IMR-90 (cell line): ENCODE data around the gene RAN. TPM values are rescaled to one million over a fixed set of nuclear protein-coding genes. Genes with fewer than 3 reads are reported as not detected.

ENCODE experiments used
- ATAC-seq: fragments of 200-7000 bp; cut with Tn5 transposase; 2 replicates; pipeline ENCODE4 v1.9.1; 2020; ENCODE audit warnings: low read depth, mild to moderate bottlenecking, moderate library complexity
- BruUV-seq: library from RNA; stranded (reverse); fragments of 400-500 nt; replicated peaks from 2 replicates; lab custom pipeline; 2021; lab: Mats Ljungman, UMichigan
- CTCF ChIA-PET: fragments of 300-600 bp; formaldehyde crosslinking; extraction: SDS; loops from one replicate; lab custom pipeline; 2021; ENCODE audit warnings: antibody characterized with exemption; lab: Yijun Ruan, JAX
- POLR2A ChIA-PET: fragments of 300-600 bp; sonication (Branson Sonifier 250); formaldehyde crosslinking; loops from one replicate; lab custom pipeline; 2022; ENCODE audit warnings: antibody characterized with exemption; ENCODE audit not compliant: unreplicated experiment; lab: Charles Lee
- DNase-seq: peaks from one replicate; pipeline ENCODE4 v3.0.0; 2013
- H2AFZ ChIP-seq: replicated peaks from 2 replicates; pipeline ENCODE3; 2013; ENCODE audit warnings: low read length, mild to moderate bottlenecking; ENCODE audit not compliant: poor library complexity
- H2AK5ac ChIP-seq: 2 replicates; pipeline ENCODE4 v1.6.1; 2013; ENCODE audit warnings: low read depth, low read length, inconsistent platforms
- H2AK9ac ChIP-seq: replicated peaks from 2 replicates; pipeline ENCODE3; 2013; ENCODE audit warnings: mild to moderate bottlenecking, low read depth, low read length, moderate library complexity; ENCODE audit not compliant: poor library complexity
- H2BK120ac ChIP-seq: 2 replicates; pipeline ENCODE4 v1.6.1; 2013; ENCODE audit warnings: low read depth, low read length, inconsistent platforms
- H2BK15ac ChIP-seq: 3 replicates; pipeline ENCODE4 v1.6.1; 2013; ENCODE audit warnings: low read depth, low read length, inconsistent platforms
- H2BK20ac ChIP-seq: 2 replicates; pipeline ENCODE4 v1.6.1; 2013; ENCODE audit warnings: low read depth, mild to moderate bottlenecking, inconsistent platforms, low read length, moderate library complexity
- H2BK5ac ChIP-seq: 2 replicates; pipeline ENCODE4 v1.6.1; 2013; ENCODE audit warnings: mild to moderate bottlenecking, low read depth, low read length, inconsistent platforms; ENCODE audit not compliant: poor library complexity, severe bottlenecking
- H3K14ac ChIP-seq: replicated peaks from 2 replicates; pipeline ENCODE4 v1.6.1; 2013; ENCODE audit warnings: low read depth, low read length, inconsistent platforms
- H3K18ac ChIP-seq: 2 replicates; pipeline ENCODE4 v1.6.1; 2013; ENCODE audit warnings: low read depth, low read length, control low read depth
- H3K23ac ChIP-seq: 2 replicates; pipeline ENCODE4 v1.6.1; 2013; ENCODE audit warnings: low read depth, low read length, inconsistent platforms
- H3K27ac ChIP-seq: 2 replicates; pipeline ENCODE4 v1.5.1; 2013; ENCODE audit warnings: mild to moderate bottlenecking, control low read depth, low read length; ENCODE audit not compliant: insufficient read depth
- H3K27me3 ChIP-seq: 2 replicates; pipeline ENCODE4 v1.6.1; 2013; ENCODE audit warnings: low read length; ENCODE audit not compliant: control insufficient read depth, insufficient read depth
- H3K36me3 ChIP-seq: 2 replicates; pipeline ENCODE4 v1.6.1; 2013; ENCODE audit warnings: low read length, mixed read lengths; ENCODE audit not compliant: control insufficient read depth, insufficient read depth
- H3K4ac ChIP-seq: 2 replicates; pipeline ENCODE4 v1.6.1; 2013; ENCODE audit warnings: low read depth, low read length, inconsistent platforms
- H3K4me1 ChIP-seq: 2 replicates; pipeline ENCODE4 v1.6.1; 2013; ENCODE audit warnings: low read length, mixed read lengths; ENCODE audit not compliant: control insufficient read depth, insufficient read depth
- H3K4me2 ChIP-seq: 2 replicates; pipeline ENCODE4 v1.6.1; 2013; ENCODE audit warnings: low read depth, mild to moderate bottlenecking, control low read depth, low read length, moderate library complexity
- H3K4me3 ChIP-seq: 2 replicates; pipeline ENCODE4 v1.5.1; 2013; ENCODE audit warnings: low read depth, mild to moderate bottlenecking, control low read depth, low read length, moderate library complexity; ENCODE audit not compliant: insufficient read depth
- H3K56ac ChIP-seq: 2 replicates; pipeline ENCODE4 v1.6.1; 2013; ENCODE audit warnings: low read length, inconsistent platforms; ENCODE audit not compliant: insufficient read depth; ENCODE audit errors: extremely low read depth
- H3K79me1 ChIP-seq, 2 experiments: 2 replicates each; pipeline ENCODE4 v1.6.1; 2013; ENCODE audit warnings: low read length in 2 of 2, inconsistent platforms in 1 of 2, low read depth in 1 of 2
- H3K9ac ChIP-seq: 2 replicates; pipeline ENCODE4 v1.6.1; 2013; ENCODE audit warnings: low read depth, low read length, control low read depth
- H3K9me1 ChIP-seq: 2 replicates; pipeline ENCODE4 v1.6.1; 2013; ENCODE audit warnings: low read length, inconsistent platforms; ENCODE audit not compliant: insufficient read depth
- H3K9me3 ChIP-seq: 2 replicates; pipeline ENCODE4 v1.6.1; 2013; ENCODE audit warnings: low read length; ENCODE audit not compliant: control insufficient read depth, insufficient read depth
- H4K20me1 ChIP-seq: 2 replicates; pipeline ENCODE4 v1.6.1; 2013; ENCODE audit warnings: low read length, inconsistent platforms; ENCODE audit not compliant: insufficient read depth
- H4K5ac ChIP-seq: 2 replicates; pipeline ENCODE4 v1.6.1; 2013; ENCODE audit warnings: mild to moderate bottlenecking, low read depth, low read length, control low read depth
- H4K8ac ChIP-seq, 2 experiments: 2 replicates each; pipeline ENCODE4 v1.6.1; 2013; ENCODE audit warnings: low read depth in 2 of 2, low read length in 2 of 2, control low read depth in 1 of 2, inconsistent platforms in 1 of 2
- H4K91ac ChIP-seq: 2 replicates; pipeline ENCODE4 v1.6.1; 2013; ENCODE audit warnings: low read depth, low read length, inconsistent platforms; ENCODE audit not compliant: insufficient read depth
- BHLHE40 ChIP-seq: fragments of 150-350 bp; IDR thresholded peaks from 2 replicates; pipeline ENCODE4 v1.6.1; 2016; ENCODE audit warnings: mild to moderate bottlenecking, low read depth, low read length
- CHD1 ChIP-seq: IDR thresholded peaks from 2 replicates; pipeline ENCODE4 v1.6.1; 2012; ENCODE audit warnings: low read depth, low read length, improper control_type of control experiment
- FOS ChIP-seq: fragments of 150-350 bp; IDR thresholded peaks from 2 replicates; pipeline ENCODE4 v1.6.1; 2016; ENCODE audit warnings: low read depth, low read length
- MAFK ChIP-seq: IDR thresholded peaks from 2 replicates; pipeline ENCODE4 v1.6.1; 2012; ENCODE audit warnings: low read depth, low read length, improper control_type of control experiment
- MAZ ChIP-seq: IDR thresholded peaks from 2 replicates; pipeline ENCODE4 v1.6.1; 2012; ENCODE audit warnings: low read depth, mild to moderate bottlenecking, low read length, improper control_type of control experiment, moderate library complexity, borderline replicate concordance
- NFE2L2 ChIP-seq: fragments of 150-350 bp; IDR thresholded peaks from 2 replicates; pipeline ENCODE4 v1.6.1; 2016; ENCODE audit warnings: low read depth, mild to moderate bottlenecking, low read length
- POLR2A ChIP-seq: IDR thresholded peaks from 2 replicates; pipeline ENCODE4 v1.6.1; 2012; ENCODE audit warnings: mild to moderate bottlenecking, low read depth, low read length
- RAD21 ChIP-seq: IDR thresholded peaks from 2 replicates; pipeline ENCODE4 v1.6.1; 2012; ENCODE audit warnings: low read length, improper control_type of control experiment
- RFX5 ChIP-seq: IDR thresholded peaks from 2 replicates; pipeline ENCODE4 v1.8.0; 2012; ENCODE audit warnings: low read depth, mild to moderate bottlenecking, low read length, moderate library complexity
- SMC3 ChIP-seq: fragments of 150-350 bp; IDR thresholded peaks from 2 replicates; pipeline ENCODE4 v1.6.1; 2016; ENCODE audit warnings: low read depth, mild to moderate bottlenecking, antibody characterized with exemption, low read length, moderate library complexity
- WGBS, 2 experiments: methylation state at CpG; one replicate each; pipeline versions ENCODE4 v1.1.5 to v1.1.7; 2013; ENCODE audit warnings: missing lambda C conversion rate in 2 of 2; ENCODE audit not compliant: insufficient read length in 1 of 2; ENCODE audit errors: extremely low coverage in 2 of 2; 5-methylcytosine and 5-hydroxymethylcytosine counted together
- dilution Hi-C: fragments of 300-500 bp; cut with HindIII; formaldehyde crosslinking; loops from one replicate; pipeline ENCODE4 v1.14.3; 2018; ENCODE audit warnings: low sequenced_read_pairs; ENCODE audit not compliant: unreplicated experiment
- in situ Hi-C: fragments of 300-500 bp; cut with MboI; formaldehyde crosslinking; loops from 3 replicates; pipeline ENCODE4 v1.14.3; 2019; ENCODE audit warnings: low sequenced_read_pairs, inconsistent platforms, mixed read lengths
- intact Hi-C: fragments of 100-400 bp; cut with micrococcal nuclease; formaldehyde crosslinking; loops from 2 replicates; pipeline ENCODE4 v1.10.0; 2022
- polyA plus RNA-seq, 3 experiments: library from polyadenylated mRNA; depleted of rRNA; stranded (reverse); fragments of >200 nt; gene quantifications; 2 replicates each; pipeline ENCODE4 v1.2.3, GENCODE V29; 2012; ENCODE audit warnings: low replicate concordance in 1 of 3
- total RNA-seq: library from RNA; depleted of rRNA; stranded (reverse); fragments of >200 nt; gene quantifications from 2 replicates; pipeline ENCODE4 v1.2.3, GENCODE V29; 2012

The RAN gene
- total and polyA plus RNA-seq, 2 of the 4 experiments (the other 2 are of a cell fraction) = 910 to 984 TPM

DNA sequence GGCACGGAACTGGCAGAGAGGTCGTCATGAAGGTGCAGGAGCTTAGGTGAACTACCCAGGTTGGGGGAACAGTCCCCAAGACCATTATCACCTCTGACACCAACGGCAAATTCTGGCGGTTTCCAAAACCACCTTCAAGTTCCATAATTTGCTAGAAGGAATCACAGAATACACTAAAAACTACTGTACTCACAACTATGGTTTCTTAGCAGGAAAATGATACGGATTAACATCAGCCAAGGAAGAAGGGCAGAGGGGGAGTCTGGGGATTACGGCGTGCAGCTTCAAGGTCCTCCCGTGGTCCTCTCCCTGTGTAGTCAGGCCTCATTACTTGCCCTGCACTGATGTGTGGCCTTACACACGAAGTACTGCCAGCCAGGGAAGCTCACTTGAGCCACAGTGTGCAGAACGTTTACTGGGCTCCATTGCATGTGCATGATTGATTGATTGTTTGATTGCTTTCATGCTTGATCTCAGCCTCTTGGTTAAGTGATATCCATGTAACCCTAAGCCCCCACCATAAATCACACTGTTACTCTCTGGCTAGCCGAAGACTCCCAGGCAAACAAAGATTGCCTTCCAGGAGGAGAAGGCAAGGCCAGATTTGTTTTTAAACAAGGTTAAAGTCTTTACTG lies 32.0 kb upstream of the RAN start:
- H3K14ac ChIP-seq = peak overlapping the region; percentile 67; the same call in 1 of the 2 replicates
- H3K79me1 ChIP-seq = peaks cover 8 to 24% of the 10 kb centered on the region in 2 experiments
- no peak overlapping the region for H4K91ac ChIP-seq
- dilution Hi-C loops (no loop called here), intact Hi-C loops (loop anchor here (1.0 kb wide), 1 partner anchor 31 kb away; no protein-coding TSS in a partner anchor), in situ Hi-C loops (no loop called here)
- WGBS, 2 experiments = 61% methylated on average over 3 of the region's 11 CpGs; no CpG with 5 or more reads in 1 of the 2 experiments
- H4K8ac ChIP-seq = peak overlapping the region; percentile 64 to 76; a peak in 3 of 4 replicates
- no TSS peak for BruUV-seq
- peak overlapping the region; percentile 40; the same call in 1 of the 2 replicates for H3K9ac ChIP-seq
- no peaks in the 10 kb centered on the region for H3K27me3 ChIP-seq
- ChIA-PET CTCF (no interaction called here), POLR2A (no interaction called here)
- H3K4ac ChIP-seq = no peak overlapping the region
- H3K27ac ChIP-seq = 0 out of 2 replicates have a peak overlapping the region, but pooled peaks have one; percentile 15
- peaks cover 3% of the 10 kb centered on the region for H3K9me1 ChIP-seq
- 0 out of 2 replicates have a peak, but pooled peaks cover 3% of the 10 kb centered on the region for H4K20me1 ChIP-seq
- H2AK9ac ChIP-seq = peak overlapping the region; percentile 56
- no peaks in the 10 kb centered on the region for H3K36me3 ChIP-seq
- H2BK120ac ChIP-seq = no peak overlapping the region; the same call in 1 of the 2 replicates
- H3K4me2 ChIP-seq = peak overlapping the region; percentile 94
- peak overlapping the region; percentile 92 for H2AFZ ChIP-seq
- H3K23ac ChIP-seq = no peak overlapping the region
- no peak overlapping the region for H2AK5ac ChIP-seq
- H3K18ac ChIP-seq = no peak overlapping the region
- 0 out of 2 replicates have a peak overlapping the region, but pooled peaks have one; percentile 38 for H4K5ac ChIP-seq
- H3K9me3 ChIP-seq = no peaks in the 10 kb centered on the region
- no peak overlapping the region for H2BK15ac ChIP-seq
- ATAC-seq (no peak), DNase-seq (no peak)
- H2BK20ac ChIP-seq = no peak overlapping the region
- H2BK5ac ChIP-seq = peak overlapping the region; percentile 14
- TF ChIP-seq CHD1 (no peak), FOS (no peak), SMC3 (no peak), NFE2L2 (no peak), MAZ (no peak), POLR2A (no peak), RAD21 (no peak), BHLHE40 (no peak), RFX5 (no peak), MAFK (no peak)
- peaks cover 6% of the 10 kb centered on the region; the same call in 1 of the 2 replicates for H3K4me1 ChIP-seq
- peak overlapping the region; percentile 53 for H3K4me3 ChIP-seq
- no peak overlapping the region for H3K56ac ChIP-seq
